Pancreas (tissue), 10 donors: ENCODE data around the gene GRIK1. TPM values are rescaled to one million over a fixed set of nuclear protein-coding genes. Genes with fewer than 3 reads are reported as not detected.

Source experiments
- ATAC-seq, 4 donors: fragments of 200-7000 bp; cut with Tn5 transposase; one replicate each; pipeline versions ENCODE4 v1.8.0 to v1.9.1; 2020; ENCODE audit warnings: mild to moderate bottlenecking in 4 of 4, moderate library complexity in 4 of 4
- DNase-seq, 6 donors: peaks; one replicate each; pipeline ENCODE4 v3.0.0-alpha.2; 2020
- FAIRE-seq: peaks from 2 replicates; lab custom pipeline; 2012; peaks lifted over from hg19 to GRCh38; lab: Jason Lieb, UNC
- H3K27ac ChIP-seq, 4 donors: fragments of 200-600 bp; sonication (generic); 1 replicate in 3 of 4; 2 replicates in 1 of 4; pipeline versions ENCODE4 v1.5.0 to v1.8.0; 2020
- H3K27me3 ChIP-seq, 4 donors: fragments of 200-600 bp; one replicate each; pipeline ENCODE4 v1.8.0; 2021
- H3K36me3 ChIP-seq, 3 donors: fragments of 200-600 bp; sonication (generic) in 1 of 3; one replicate each; pipeline versions ENCODE4 v1.5.0 to v1.8.0; 2020 to 2021
- H3K4me1 ChIP-seq, 3 donors: fragments of 200-600 bp; one replicate each; pipeline ENCODE4 v1.8.0; 2021
- H3K4me3 ChIP-seq, 4 donors: fragments of 200-600 bp; sonication (generic) in 2 of 4; one replicate each; pipeline versions ENCODE4 v1.5.0 to v1.8.0; 2020 to 2021
- H3K9me3 ChIP-seq, 4 donors: fragments of 200-600 bp; one replicate each; pipeline ENCODE4 v1.8.0; 2021
- CTCF ChIP-seq, 4 donors: fragments of 200-600 bp; sonication (generic) in 3 of 4; IDR thresholded peaks; one replicate each; pipeline versions ENCODE4 v1.5.0 to v1.8.0; 2021; ENCODE audit warnings: antibody characterized with exemption in 4 of 4
- WGBS, 2 donors: extraction: QIAGEN DNeasy Blood & Tissue Kit; methylation state at CpG; one replicate each; pipeline ENCODE4 v1.1.7; 2013; 5-methylcytosine and 5-hydroxymethylcytosine counted together
- intact Hi-C, 3 donors: fragments of 100-400 bp; cut with DNase I; formaldehyde crosslinking; loops; one replicate each; pipeline versions ENCODE4 v1.11.1 to v1.14.2; 2022
- polyA plus RNA-seq, 2 donors: library from polyadenylated mRNA; stranded (reverse); fragments of 200-250 nt; gene quantifications; one replicate each; pipeline ENCODE4 v1.2.3, GENCODE V29; 2013
- total RNA-seq, 6 donors: library from RNA; stranded (reverse); fragmentation: NEBNext Ultra II Directional in 4 of 6; extraction: Animal tissue kit (Norgen Biotek cat#: 25700) in 4 of 6; gene quantifications; one replicate each; pipeline versions ENCODE4 v1.2.1 to v1.2.4, GENCODE V29; 2021 to 2023
- donor health status: healthy with polysubstance abuse.
- donor health status: DM: no; HTN: no; CAD: no; lungs with moderate emphysema.
- donor health status: DM: no; HTN: no; CAD: no.
- donor health status: control.
- donor health status: control.
- donor health status: Bipolar disorder and iron deficiency.
- donor health status: DM: yes; HTN: yes; CAD: no.
- donor health status: DM: no; HTN: no; CAD: no.
- donor health status: DM: no; HTN: no; CAD: no.
- donor health status: DM: yes; HTN: yes; CAD: no.

GRIK1 gene
- total and polyA plus RNA-seq, 8 donors = 0.02 to 0.09 (median 0.08) TPM; not detected in 5

GRCh38 chr21:29825345-29825744, 114.5 kb downstream of the GRIK1 start:
- no peak for FAIRE-seq
- no peak for ATAC-seq
- intact Hi-C loops = no loop called here
- DNase-seq = no peak
- Histone ChIP-seq H3K27ac (no peak overlapping the region), H3K4me3 (no peak overlapping the region), H3K4me1 (no peaks in the 10 kb centered on the region), H3K36me3 (no peaks in the 10 kb centered on the region), H3K27me3 (no peaks in the 10 kb centered on the region), H3K9me3 (no peaks in the 10 kb centered on the region)
- TF ChIP-seq CTCF (IDR thresholded peaks at IDR 0.05) = no peak

- Histone ChIP-seq H3K9me3 (no peaks in the 10 kb centered on the region), H3K4me3 (no peak overlapping the region), H3K36me3 (no peaks in the 10 kb centered on the region), H3K27me3 (no peaks in the 10 kb centered on the region), H3K27ac (no peak overlapping the region), H3K4me1 (no peaks in the 10 kb centered on the region)
- ATAC-seq (no peak), FAIRE-seq (no peak), DNase-seq (no peak)
- no peak for TF ChIP-seq CTCF (IDR thresholded peaks at IDR 0.05)
- intact Hi-C loops = no loop called here
Observed at GRCh38 chr21:29822064-29822463, 117.7 kb downstream of the GRIK1 start.

- TF ChIP-seq CTCF (IDR thresholded peaks at IDR 0.05) = no peak
- FAIRE-seq (no peak), DNase-seq (no peak), ATAC-seq (no peak)
- H3K4me3 ChIP-seq = no peak overlapping the region
- no peaks in the 10 kb centered on the region for H3K9me3 ChIP-seq
- H3K27me3 ChIP-seq = no peaks in the 10 kb centered on the region
- intact Hi-C loops = no loop called here
- WGBS, 2 donors = 94 to 97% methylated on average over 1 of the region's 1 CpG
- H3K4me1 ChIP-seq = no peaks in the 10 kb centered on the region
- no peak overlapping the region for H3K27ac ChIP-seq
- H3K36me3 ChIP-seq = no peaks in the 10 kb centered on the region
Observed at GRCh38 chr21:29821230-29821629, 118.6 kb downstream of the GRIK1 start.

GRCh38 chr21:29819675-29820326, 120.0 kb downstream of the GRIK1 start:
- no peaks in the 10 kb centered on the region for H3K27me3 ChIP-seq
- H3K4me1 ChIP-seq = no peaks in the 10 kb centered on the region
- ATAC-seq (peak in 3 of 4 donors; percentile 17 to 70 (median 68)), DNase-seq (no peak), FAIRE-seq (no peak)
- 59 to 63% methylated on average over 5 of the region's 5 CpGs for WGBS, 2 donors
- intact Hi-C loops = no loop called here
- no peaks in the 10 kb centered on the region for H3K36me3 ChIP-seq
- H3K27ac ChIP-seq = peak overlapping the region in 1 of 4 donors; percentile 23
- H3K9me3 ChIP-seq = no peaks in the 10 kb centered on the region
- no peak for TF ChIP-seq CTCF (IDR thresholded peaks at IDR 0.05)
- no peak overlapping the region for H3K4me3 ChIP-seq

- intact Hi-C loops = no loop called here
- no peaks in the 10 kb centered on the region for H3K27me3 ChIP-seq
- no peak for ATAC-seq
- TF ChIP-seq CTCF (IDR thresholded peaks at IDR 0.05) = no peak
- H3K9me3 ChIP-seq = no peaks in the 10 kb centered on the region
- no peak overlapping the region for H3K27ac ChIP-seq
- H3K4me1 ChIP-seq = no peaks in the 10 kb centered on the region
- FAIRE-seq = no peak
- no peaks in the 10 kb centered on the region for H3K36me3 ChIP-seq
- DNase-seq = no peak
- 91 to 92% methylated on average over 2 of the region's 2 CpGs for WGBS, 2 donors
- H3K4me3 ChIP-seq = no peak overlapping the region
Observed at GRCh38 chr21:29818383-29818921, 121.3 kb downstream of the GRIK1 start.
